GM21390 (cell line): ENCODE measurements around the gene MAP7.

Experiments used
- ATAC-seq: cut with Tn5 transposase; IDR thresholded peaks from one replicate; pipeline ENCODE4 v1.9.1; 2021; ENCODE audit not compliant: unreplicated experiment

Gene MAP7

GRCh38 chr6:136566007-136566487, 15.8 kb upstream of the MAP7 start:
- no peak for ATAC-seq

DNA sequence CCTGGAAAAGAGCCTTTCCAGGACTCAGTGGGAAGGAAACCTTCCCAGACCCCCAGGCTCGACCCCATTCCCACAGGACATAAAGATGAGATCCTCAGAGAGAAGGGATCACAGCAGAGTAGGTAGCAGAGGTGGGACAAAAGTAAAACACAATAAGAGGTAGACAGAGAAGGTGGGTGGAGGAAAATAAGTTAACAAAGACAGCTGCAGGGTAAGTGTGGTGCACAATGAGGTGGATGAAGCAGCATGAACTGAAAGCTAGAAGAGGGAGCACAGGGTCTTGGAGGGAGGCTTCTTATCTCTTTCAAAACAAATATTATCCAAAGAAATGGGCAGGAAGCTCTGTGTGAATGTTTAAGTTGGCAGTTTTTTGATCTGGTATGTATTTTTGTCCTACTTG, 14.0 kb upstream of the MAP7 start:
- ATAC-seq = no peak

GRCh38 chr6:136563386-136564152, 13.3 kb upstream of the MAP7 start:
- no peak for ATAC-seq

DNA sequence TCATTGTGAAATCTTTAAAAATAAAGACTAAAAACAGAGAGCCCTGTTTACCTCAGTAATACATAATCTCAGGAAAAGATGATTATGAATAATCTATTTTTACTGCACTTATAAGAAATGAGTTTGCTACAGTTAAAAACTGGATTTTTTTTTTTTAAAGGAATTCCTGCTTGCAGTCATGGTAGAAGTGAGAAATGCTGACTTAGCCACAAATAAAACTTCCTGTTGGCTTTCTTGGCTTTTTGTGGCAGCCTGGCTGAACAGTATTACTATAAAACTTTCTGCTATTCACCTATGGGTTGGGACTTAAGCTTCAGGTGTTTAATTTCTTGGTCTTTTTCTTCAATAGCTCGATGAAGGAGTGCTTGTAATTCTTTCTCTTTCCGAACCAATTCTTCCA, 12.0 kb upstream of the MAP7 start:
- no peak for ATAC-seq

GRCh38 chr6:136553166-136553787, 3.1 kb upstream of the MAP7 start:
- ATAC-seq = no peak

GRCh38 chr6:136552054-136552453, 1.8 kb upstream of the MAP7 start:
- ATAC-seq = no peak

DNA sequence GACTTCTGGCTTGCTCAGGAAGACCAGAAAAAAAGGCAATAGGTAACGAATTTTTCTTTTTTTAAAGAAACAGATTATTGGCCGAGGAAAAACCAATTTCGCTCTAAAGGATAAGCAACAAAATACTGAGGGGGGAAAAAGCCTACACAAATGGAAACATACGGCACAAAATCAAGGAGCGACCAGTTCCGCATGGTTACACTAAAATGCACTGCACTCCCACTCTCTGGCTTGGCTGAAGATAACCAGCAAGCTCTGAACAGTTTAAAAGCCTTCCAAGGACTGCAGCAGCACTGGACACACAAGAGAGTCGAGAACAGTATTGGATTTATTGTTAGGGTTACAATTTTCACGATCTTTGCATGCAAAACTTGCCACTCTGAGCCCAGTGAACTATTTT, 881 bp upstream of the MAP7 start:
- ATAC-seq = no peak

GRCh38 chr6:136550045-136550329, 235 bp downstream of the MAP7 start:
- peak; percentile 56 for ATAC-seq

- ATAC-seq = peak; percentile 4
Measured at GRCh38 chr6:136549300-136550044, 750 bp downstream of the MAP7 start.

DNA sequence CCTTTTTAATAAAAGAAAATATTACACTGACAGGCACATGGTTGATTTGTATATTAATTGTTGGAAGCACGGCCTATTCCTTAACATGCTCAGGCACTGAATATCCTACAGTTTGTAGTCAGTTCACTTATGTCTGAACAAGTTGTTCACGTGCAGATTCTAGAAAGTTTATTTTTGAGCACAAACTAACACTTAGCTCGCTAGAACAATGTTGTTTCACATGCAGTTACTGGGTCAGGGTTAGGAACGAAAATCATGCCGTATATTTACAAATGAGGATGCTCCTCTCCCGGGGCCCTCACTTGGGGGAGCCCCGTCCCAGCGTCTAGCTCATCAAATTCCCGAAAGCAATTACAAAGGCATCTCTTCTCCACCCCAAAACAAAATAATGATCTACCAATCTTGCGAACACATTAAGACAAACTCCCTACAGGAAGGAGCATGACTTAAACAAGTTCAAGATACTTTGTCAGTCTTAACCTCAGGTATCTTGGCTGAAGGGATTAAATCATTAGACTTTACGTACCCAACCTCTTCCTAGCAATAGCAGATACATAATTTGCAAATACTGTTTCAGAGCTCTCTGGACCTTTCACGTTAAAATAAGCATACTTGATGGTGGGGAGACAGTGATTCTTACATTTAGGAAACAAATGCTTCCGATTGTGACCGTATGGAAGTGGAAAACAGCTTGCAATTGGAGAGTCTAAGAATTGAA, 1.5 kb downstream of the MAP7 start:
- ATAC-seq = no peak

DNA sequence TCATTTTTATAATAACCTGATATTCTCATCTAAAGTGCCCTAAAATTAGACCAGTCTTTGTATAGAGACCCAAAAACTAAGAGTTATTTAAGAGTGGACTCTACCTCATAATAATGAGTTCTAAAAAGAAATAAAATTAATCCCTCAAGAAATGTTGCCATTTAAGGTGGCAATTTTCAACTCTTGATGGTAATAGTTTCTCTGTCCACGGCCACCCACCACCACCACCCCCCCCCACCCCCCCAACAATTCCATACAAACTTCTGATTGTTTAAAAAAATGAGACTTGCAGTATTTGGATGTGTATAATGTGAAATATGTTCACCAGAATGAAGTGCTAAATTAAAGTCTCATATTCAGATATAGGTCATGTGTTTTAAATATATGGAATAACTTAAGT, 2.4 kb downstream of the MAP7 start:
- no peak for ATAC-seq

GRCh38 chr6:136547336-136547735, 2.9 kb downstream of the MAP7 start:
- no peak for ATAC-seq

- ATAC-seq = no peak
Measured at GRCh38 chr6:136546331-136546730, 3.9 kb downstream of the MAP7 start.

DNA sequence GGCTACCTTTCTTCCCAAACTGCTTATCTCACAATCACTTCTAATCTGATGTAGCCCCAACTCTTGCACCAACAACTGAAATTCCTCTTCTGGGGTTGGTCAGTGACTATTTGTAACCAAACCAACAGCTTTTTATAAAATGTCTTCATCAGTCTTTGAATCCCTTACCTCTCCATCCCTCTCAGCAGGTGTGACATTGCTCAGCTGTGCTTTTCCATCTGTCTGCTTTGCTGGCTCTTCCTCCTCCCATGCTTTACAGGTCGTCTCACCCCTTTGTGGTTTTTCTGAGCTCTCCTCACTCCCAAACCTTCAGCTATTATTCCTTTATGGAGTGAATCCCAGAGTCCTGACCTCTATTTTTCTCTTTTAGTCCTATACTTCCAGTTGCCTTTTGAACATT, 5.9 kb downstream of the MAP7 start:
- ATAC-seq = no peak

DNA sequence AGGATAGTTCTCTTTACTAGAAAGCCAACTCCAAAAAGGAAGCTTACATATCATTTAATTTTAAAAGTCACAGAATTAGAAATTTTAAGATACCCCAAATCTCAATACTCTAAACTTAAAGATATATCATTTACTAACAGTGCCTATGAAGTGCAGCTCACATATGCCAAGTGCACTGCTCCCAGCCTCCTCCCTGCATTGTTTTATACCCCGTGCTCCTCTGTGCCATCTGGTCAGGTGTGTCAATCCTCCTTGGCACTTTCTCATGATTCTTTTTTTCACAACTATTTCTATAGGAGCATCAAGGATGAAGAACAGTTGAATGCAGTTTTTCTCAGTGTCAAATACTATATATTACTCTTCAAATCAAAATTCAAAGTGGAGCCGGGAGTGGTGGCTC, 8.8 kb downstream of the MAP7 start:
- no peak for ATAC-seq

DNA sequence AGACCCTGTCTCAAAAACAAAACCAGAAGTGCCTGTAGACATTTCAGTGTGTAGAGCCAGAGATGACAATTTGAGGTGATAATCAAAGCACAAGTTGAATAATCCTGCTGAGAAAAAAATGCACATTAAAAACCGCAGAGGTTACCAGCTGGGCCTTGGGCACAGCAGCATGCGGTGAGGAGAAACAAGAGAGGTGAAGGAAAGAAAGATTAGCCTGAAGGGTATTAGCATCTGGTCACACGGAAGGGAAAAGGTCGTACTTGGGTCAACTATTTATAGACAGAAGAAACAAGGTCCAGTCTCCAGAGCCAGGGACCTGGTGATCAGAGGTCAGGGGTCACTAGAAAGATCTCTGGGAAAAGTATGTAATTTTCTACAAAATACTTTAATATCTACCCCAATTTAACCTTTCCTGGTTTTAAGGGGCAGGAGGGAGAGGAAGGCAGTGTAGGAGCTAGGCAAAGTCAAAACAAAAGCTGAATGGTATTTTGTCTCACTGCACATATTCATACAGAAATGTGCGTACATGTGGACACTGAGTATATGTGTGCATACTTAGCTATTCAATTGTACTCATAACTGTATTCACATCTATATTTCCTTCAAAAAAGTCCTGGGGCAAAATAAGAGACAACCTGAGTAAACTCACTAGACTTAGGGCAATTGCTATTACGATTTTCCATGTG, 10.1 kb downstream of the MAP7 start:
- no peak for ATAC-seq

- ATAC-seq = no peak
Measured at GRCh38 chr6:136538836-136539235, 11.4 kb downstream of the MAP7 start.

DNA sequence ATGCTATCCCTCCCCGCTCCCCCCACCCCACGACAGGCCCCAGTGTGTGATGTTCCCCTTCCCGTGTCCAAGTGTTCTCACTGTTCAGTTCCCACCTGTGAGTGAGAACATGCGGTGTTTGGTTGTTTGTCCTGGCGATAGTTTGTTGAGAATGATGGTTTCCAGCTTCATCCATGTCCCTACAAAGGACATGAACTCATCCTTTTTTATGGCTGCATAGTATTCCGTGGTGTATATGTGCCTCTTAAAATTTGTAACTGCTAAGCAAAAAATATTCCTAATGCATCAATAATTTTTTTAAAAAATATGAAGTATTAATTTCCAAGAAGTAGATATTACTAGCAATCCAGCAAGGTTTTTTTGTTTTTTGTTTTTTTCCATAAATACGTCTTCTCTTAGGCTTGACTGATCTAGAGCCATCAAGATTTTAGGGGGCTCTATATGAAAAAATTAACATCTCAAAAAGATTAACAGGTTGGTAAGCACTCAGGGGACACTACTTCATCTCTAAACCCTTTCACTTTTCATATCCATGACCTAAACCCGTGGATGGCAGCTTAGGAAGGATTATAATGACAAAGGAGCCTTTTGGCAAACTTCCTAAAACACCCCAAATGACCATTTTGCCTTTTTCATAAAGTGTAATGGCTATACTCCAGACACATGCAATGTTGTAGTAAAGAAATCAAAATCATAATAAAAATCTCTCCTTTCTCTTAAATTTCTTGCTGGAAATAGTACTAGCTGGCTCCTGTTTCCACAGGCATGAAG, 14.2 kb downstream of the MAP7 start:
- no peak for ATAC-seq

DNA sequence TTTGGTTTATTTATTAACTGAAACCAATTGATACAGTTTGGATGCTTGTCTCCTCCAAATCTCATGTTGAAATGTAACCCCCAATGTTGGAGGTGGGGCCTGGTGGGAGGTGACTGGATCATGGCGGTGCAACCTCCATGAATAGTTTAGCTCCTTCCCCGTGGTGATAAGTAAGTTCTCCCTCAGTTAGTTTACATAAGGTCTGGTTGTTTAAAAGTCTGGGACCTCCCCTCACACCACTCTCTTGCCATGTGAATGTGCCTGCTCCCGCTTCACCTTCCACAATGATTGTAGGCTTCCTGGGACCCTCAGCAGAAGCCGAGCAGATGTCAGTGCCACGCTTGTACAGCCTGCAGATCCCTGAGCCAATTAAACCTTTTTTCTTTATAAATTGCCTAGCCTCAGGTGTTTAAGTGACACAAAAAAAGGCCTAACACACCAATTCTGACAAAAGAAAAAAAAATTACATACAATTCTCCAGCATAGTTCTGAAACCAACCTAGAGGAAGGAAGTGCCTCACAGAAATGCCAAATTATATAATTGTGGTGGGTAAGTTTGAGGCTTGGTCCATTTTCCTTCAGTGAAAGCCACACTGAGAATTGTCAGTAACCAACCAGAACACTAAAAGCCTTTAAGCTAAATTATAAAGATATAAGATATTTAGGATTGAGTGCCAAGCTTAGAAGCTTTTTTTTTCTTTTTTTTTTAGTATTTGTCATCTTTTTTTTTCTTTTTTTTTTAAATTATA, 15.0 kb downstream of the MAP7 start:
- ATAC-seq = no peak

DNA sequence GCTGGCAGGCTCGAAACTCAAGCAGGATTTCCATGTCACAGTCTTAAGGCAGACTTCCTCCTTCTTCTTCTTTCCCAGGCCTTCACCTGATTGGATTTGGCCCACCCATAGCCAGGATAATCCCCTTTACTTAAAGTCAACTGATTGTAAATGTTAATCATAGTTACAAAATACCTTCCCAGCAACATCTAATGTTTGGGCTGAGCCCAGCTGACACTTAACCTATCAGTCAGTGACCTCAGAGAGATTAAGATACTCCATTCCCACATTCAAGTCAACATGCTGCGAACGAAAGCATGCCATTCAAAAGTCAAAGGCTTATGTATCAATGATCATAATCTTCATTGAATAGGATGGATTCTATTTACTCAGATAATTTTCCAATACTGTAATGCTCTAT, 16.0 kb downstream of the MAP7 start:
- no peak for ATAC-seq
